Progenitor cell of endocrine pancreas (in vitro differentiated cells): Measurements from ENCODE around the gene GLRX5. TPM values are rescaled to one million over a fixed set of nuclear protein-coding genes. Genes with fewer than 3 reads are reported as not detected.

Experiments
- DNase-seq: peaks from one replicate; pipeline ENCODE4 v3.0.0; 2021; ENCODE audit warnings: low spot score; ENCODE audit not compliant: unreplicated experiment
- H3K27ac Mint-ChIP-seq: 2 replicates; pipeline ENCODE4 v1.8.0; 2021; ENCODE audit warnings: mild to moderate bottlenecking, moderate library complexity, mixed read lengths
- H3K27me3 Mint-ChIP-seq: 2 replicates; pipeline ENCODE4 v1.8.0; 2021; ENCODE audit warnings: mixed read lengths
- H3K36me3 Mint-ChIP-seq: 2 replicates; pipeline ENCODE4 v1.8.0; 2022; ENCODE audit warnings: mixed read lengths; ENCODE audit not compliant: insufficient read depth
- H3K4me1 Mint-ChIP-seq: 2 replicates; pipeline ENCODE4 v1.8.0; 2021; ENCODE audit warnings: low read depth, mixed read lengths
- H3K4me3 Mint-ChIP-seq: 2 replicates; pipeline ENCODE4 v1.8.0; 2021; ENCODE audit warnings: low read depth, mild to moderate bottlenecking, moderate library complexity, mixed read lengths
- H3K9me3 Mint-ChIP-seq: 2 replicates; pipeline ENCODE4 v1.8.0; 2021; ENCODE audit warnings: low read depth, mixed read lengths
- total RNA-seq: library from RNA; stranded (reverse); gene quantifications from 2 replicates; pipeline ENCODE4 v1.2.1, GENCODE V29; 2021
- TF ChIP-seq, protein P1 (sequence below): fragments of 200-600 bp; sonication (generic); IDR thresholded peaks from one replicate; pipeline ENCODE4 v1.5.0; 2021; ENCODE audit warnings: antibody characterized with exemption, mild to moderate bottlenecking; ENCODE audit not compliant: unreplicated experiment

Gene GLRX5
- total RNA-seq, 1 donor from 2014 or later, result 54.8 TPM

DNA sequence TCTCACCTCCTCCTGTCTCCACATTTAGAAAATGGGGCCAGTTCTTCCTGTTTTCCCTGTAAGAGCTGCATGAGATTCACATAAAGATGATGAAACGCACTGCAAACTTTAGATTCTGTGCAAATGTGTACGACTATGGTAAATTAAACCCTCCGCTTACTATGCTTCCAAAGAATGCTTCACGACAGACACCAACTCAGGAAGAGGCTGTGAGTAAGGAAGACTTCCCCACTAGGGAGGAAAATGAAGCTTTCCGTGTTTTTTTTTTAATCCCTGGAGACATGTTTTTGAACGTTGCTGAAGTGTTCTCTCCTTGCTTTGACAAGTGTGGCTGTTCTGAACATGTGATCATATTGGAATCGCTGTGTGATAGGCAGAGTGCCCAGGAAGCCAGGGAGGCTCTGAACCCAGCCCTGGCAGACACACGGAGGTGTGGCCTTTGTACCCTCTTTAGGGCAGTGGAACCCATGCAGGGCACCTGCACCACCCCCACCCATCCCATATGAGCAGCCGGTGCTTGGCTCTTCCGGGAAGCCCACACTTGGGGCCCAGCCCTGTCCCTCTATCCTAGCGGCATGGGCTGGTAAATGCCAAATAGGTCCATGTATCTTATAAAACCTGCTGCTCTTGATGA is 10.9 kb upstream of the GLRX5 start:
- Mint-ChIP-seq H3K4me3 (no peak overlapping the region), H3K27me3 (peaks cover 10% of the 10 kb centered on the region), H3K4me1 (peaks cover 27% of the 10 kb centered on the region), H3K36me3 (no peaks in the 10 kb centered on the region), H3K27ac (peak overlapping the region; percentile 53), H3K9me3 (no peaks in the 10 kb centered on the region)
- TF ChIP-seq, protein P1, sequence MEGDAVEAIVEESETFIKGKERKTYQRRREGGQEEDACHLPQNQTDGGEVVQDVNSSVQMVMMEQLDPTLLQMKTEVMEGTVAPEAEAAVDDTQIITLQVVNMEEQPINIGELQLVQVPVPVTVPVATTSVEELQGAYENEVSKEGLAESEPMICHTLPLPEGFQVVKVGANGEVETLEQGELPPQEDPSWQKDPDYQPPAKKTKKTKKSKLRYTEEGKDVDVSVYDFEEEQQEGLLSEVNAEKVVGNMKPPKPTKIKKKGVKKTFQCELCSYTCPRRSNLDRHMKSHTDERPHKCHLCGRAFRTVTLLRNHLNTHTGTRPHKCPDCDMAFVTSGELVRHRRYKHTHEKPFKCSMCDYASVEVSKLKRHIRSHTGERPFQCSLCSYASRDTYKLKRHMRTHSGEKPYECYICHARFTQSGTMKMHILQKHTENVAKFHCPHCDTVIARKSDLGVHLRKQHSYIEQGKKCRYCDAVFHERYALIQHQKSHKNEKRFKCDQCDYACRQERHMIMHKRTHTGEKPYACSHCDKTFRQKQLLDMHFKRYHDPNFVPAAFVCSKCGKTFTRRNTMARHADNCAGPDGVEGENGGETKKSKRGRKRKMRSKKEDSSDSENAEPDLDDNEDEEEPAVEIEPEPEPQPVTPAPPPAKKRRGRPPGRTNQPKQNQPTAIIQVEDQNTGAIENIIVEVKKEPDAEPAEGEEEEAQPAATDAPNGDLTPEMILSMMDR, result no peak
- DNase-seq, result no peak

DNA sequence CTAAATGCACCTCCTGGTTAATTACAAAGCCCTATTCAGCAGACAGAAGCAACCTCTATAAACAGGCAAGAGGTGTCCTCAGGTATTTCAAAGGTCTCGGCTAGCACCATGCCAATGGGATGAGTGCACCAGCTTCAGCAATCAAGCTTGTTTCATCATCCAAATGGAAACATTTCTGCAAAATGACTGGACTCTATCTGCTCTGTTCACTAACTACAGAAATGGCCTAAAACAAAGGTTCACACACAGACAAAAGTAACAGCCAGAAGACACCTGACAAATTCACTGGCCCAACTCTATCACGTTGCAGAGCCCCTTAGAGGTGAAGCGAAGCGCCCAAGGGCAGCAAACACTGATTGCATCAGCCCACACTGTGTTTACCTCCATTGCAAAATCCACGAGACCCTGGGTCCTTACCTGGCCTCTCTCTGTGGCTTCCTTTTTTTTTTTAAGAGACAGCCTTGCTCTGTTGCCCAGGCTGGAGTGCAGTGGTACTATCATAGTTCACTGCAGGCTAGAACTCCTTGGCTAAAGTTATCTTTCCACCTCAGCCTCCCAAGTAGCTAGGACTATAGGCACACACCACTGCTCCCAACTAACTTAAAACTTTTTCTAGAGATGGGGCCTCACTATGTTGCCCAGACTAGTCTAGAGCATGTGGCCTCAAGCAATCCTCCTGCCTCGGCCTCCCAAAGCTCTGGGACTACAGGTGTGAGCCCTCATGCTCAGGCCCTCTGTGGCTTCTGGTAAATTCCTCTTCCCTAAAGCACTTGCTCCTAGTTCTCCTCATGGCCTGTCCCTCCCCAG is 9.9 kb upstream of the GLRX5 start:
- TF ChIP-seq, protein P1, result no peak
- peaks cover 1% of the 10 kb centered on the region for H3K27me3 Mint-ChIP-seq
- H3K9me3 Mint-ChIP-seq, result no peaks in the 10 kb centered on the region
- no peaks in the 10 kb centered on the region for H3K36me3 Mint-ChIP-seq
- peak overlapping the region; percentile 19 for H3K27ac Mint-ChIP-seq
- peaks cover 27% of the 10 kb centered on the region for H3K4me1 Mint-ChIP-seq
- no peak overlapping the region for H3K4me3 Mint-ChIP-seq
- no peak for DNase-seq

DNA sequence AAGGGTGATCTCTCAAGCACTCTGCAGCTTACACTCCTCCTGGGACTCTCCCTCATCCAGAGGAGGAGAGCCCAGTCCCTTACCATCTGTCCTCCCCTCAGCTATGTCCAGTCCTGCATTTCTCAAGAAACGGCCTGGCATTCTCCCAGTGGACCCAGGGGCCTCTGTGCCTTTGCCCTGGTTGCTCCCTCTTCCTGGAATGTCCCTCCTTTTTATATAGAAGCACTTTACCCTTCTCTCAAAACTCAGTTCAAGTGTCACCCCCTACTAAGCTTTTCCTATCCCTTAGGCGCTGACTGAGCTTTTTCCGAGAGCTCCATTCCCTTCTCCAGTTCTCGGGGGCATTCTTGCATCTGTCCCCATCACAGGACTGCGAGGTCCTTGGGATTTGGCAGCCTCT is 8.9 kb upstream of the GLRX5 start:
- Mint-ChIP-seq H3K36me3 (no peaks in the 10 kb centered on the region), H3K27me3 (no peaks in the 10 kb centered on the region), H3K9me3 (no peaks in the 10 kb centered on the region), H3K27ac (peak overlapping the region; percentile 43), H3K4me3 (no peak overlapping the region), H3K4me1 (peaks cover 31% of the 10 kb centered on the region)
- TF ChIP-seq, protein P1, result no peak
- no peak for DNase-seq

DNA sequence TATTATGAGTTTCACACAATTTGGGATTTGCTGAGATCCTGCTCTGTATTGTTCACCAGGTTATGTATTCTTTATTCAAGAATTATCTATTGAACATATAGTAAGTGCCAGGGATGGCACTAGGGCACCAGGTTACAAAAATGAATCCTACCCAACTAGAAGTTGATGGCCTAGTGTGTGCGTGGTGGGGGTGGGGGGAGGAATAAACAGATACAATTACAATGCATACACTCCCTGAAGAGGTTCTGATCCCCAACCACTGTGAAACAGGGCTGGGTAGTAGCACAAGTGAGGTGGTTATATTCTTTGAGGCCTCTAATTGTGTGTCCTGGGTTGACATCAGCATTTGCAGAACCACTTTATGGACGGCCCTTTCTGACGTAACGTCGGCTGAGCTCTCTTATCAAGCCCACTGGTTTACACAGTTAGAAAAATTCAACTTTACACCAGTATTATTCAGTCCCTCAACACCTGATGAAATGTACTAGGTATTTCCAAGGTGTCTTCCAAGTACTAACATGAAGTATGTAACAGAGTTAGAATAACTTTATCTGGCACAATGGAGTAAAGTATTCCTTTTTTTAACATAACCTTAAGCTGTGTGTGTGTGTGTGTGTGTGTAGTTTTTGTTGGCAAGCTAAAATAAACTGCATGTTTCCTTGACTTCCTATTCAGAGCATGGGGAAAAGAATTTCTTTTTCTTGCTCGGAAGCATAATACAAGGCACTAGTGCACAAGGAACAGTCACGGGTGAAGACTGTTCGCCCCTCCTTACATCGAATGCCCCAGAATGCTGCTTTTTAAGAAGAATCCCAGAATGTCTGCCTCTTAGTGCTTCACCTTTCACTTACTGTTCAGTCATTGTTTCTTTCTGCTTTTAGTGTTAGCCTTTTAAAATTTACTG is 8.1 kb upstream of the GLRX5 start:
- Mint-ChIP-seq H3K27ac (no peak overlapping the region), H3K9me3 (no peaks in the 10 kb centered on the region), H3K4me3 (no peak overlapping the region), H3K4me1 (peaks cover 36% of the 10 kb centered on the region), H3K36me3 (no peaks in the 10 kb centered on the region), H3K27me3 (no peaks in the 10 kb centered on the region)
- DNase-seq, result no peak
- TF ChIP-seq, protein P1, result no peak
